Mammary epithelial cell (primary cell): ENCODE results near the gene RSAD1.

Experiments
- EZH2 ChIP-seq: IDR thresholded peaks from 2 replicates; pipeline ENCODE4 v1.6.1; 2012; ENCODE audit warnings: low read length, inconsistent platforms, borderline replicate concordance
- TF ChIP-seq, protein P1 (sequence below), 2 donors: IDR thresholded peaks in 1 of 2; conservative IDR thresholded peaks in 1 of 2; 2 replicates each; pipeline ENCODE4 v1.5.1; 2011 to 2012; ENCODE audit warnings: inconsistent platforms in 2 of 2, low read length in 2 of 2, mild to moderate bottlenecking in 2 of 2, control low read depth in 1 of 2, low read depth in 1 of 2; ENCODE audit not compliant: insufficient read depth in 1 of 2; ENCODE audit errors: extremely low read depth in 1 of 2

DNA sequence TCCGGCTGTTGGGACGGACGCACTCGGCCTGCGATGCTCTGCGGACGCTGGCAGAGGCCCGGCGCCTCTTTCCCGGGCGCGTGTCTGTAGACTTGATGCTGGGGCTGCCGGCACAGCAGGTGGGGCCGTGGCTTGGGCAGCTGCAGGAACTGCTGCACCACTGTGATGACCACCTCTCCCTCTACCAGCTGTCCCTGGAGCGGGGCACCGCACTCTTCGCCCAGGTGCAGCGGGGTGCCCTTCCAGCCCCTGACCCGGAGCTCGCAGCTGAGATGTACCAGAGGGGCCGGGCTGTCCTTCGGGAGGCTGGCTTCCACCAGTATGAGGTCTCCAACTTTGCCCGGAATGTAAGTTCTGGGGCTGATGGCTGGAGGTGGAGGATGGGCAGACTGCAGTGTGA, 3.5 kb downstream of the RSAD1 start:
- TF ChIP-seq, protein P1, sequence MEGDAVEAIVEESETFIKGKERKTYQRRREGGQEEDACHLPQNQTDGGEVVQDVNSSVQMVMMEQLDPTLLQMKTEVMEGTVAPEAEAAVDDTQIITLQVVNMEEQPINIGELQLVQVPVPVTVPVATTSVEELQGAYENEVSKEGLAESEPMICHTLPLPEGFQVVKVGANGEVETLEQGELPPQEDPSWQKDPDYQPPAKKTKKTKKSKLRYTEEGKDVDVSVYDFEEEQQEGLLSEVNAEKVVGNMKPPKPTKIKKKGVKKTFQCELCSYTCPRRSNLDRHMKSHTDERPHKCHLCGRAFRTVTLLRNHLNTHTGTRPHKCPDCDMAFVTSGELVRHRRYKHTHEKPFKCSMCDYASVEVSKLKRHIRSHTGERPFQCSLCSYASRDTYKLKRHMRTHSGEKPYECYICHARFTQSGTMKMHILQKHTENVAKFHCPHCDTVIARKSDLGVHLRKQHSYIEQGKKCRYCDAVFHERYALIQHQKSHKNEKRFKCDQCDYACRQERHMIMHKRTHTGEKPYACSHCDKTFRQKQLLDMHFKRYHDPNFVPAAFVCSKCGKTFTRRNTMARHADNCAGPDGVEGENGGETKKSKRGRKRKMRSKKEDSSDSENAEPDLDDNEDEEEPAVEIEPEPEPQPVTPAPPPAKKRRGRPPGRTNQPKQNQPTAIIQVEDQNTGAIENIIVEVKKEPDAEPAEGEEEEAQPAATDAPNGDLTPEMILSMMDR (conservative IDR thresholded peaks at IDR 0.05 in 1 of 2, IDR thresholded peaks at IDR 0.05 in 1 of 2; ENCODE audit: extremely low read depth in 1 of 2, insufficient read depth in 1 of 2, low read depth in 1 of 2, low read length in 2 of 2) = no peak
- no peak for TF ChIP-seq EZH2
